Left lung (tissue), 10 donors: ENCODE results near the gene PKD2. TPM values are rescaled to one million over a fixed set of nuclear protein-coding genes. Genes with fewer than 3 reads are reported as not detected.

Experiments used
- ATAC-seq: fragments of 200-7000 bp; cut with Tn5 transposase; one replicate; pipeline ENCODE4 v1.9.1; 2020; ENCODE audit warnings: moderate library complexity
- DNase-seq, 4 donors: peaks; one replicate each; pipeline ENCODE4 v3.0.0-alpha.2; 2013 to 2020
- H3K27ac ChIP-seq, 2 donors: fragments of 200-600 bp; sonication (generic) in 1 of 2; one replicate each; pipeline versions ENCODE4 v1.5.0 to v1.8.0; 2020 to 2021
- H3K27me3 ChIP-seq, 2 donors: fragments of 200-600 bp; sonication (generic) in 1 of 2; one replicate each; pipeline versions ENCODE4 v1.5.0 to v1.8.0; 2020 to 2021
- H3K36me3 ChIP-seq, 2 donors: fragments of 200-600 bp; sonication (generic) in 1 of 2; one replicate each; pipeline versions ENCODE4 v1.5.0 to v1.8.0; 2020 to 2021
- H3K4me1 ChIP-seq, 2 donors: fragments of 200-600 bp; one replicate each; pipeline ENCODE4 v1.8.0; 2021
- H3K4me3 ChIP-seq, 2 donors: fragments of 200-600 bp; sonication (generic) in 1 of 2; one replicate each; pipeline versions ENCODE4 v1.5.0 to v1.8.0; 2020 to 2021; ENCODE audit warnings: mild to moderate bottlenecking in 1 of 2
- H3K9me3 ChIP-seq, 2 donors: fragments of 200-600 bp; sonication (generic) in 1 of 2; one replicate each; pipeline versions ENCODE4 v1.5.0 to v1.8.0; 2020 to 2021
- CTCF ChIP-seq, 2 donors: fragments of 200-600 bp; sonication (generic) in 1 of 2; IDR thresholded peaks; one replicate each; pipeline versions ENCODE4 v1.5.0 to v1.8.0; 2021; ENCODE audit warnings: antibody characterized with exemption in 2 of 2
- intact Hi-C, 2 donors: fragments of 100-400 bp; cut with DNase I; formaldehyde crosslinking; loops; one replicate each; pipeline versions ENCODE4 v1.11.2 to v1.14.2; 2022
- polyA plus RNA-seq, 6 donors: library from polyadenylated mRNA; unstranded; fragments of 120-200 nt; gene quantifications; one replicate each; pipeline ENCODE4 v1.2.1, GENCODE V29; 2013; ENCODE audit not compliant: insufficient read length in 6 of 6
- total RNA-seq, 2 donors: library from RNA; stranded (reverse); fragmentation: NEBNext Ultra II Directional; extraction: Animal tissue kit (Norgen Biotek cat#: 25700); gene quantifications; one replicate each; pipeline ENCODE4 v1.2.1, GENCODE V29; 2021
- donor health status: DM: no; HTN: yes; CAD: no.
- donor health status: DM: no; HTN: no; CAD: no.

Gene PKD2
- total and polyA plus RNA-seq, 8 donors, result 22.6 to 72.4 (median 62.0) TPM

GRCh38 chr4:88037936-88038335 lies 30.5 kb downstream of the PKD2 start:
- intact Hi-C loops, result no loop called here
- no peaks in the 10 kb centered on the region for H3K9me3 ChIP-seq

GRCh38 chr4:88040707-88041106 lies 33.3 kb downstream of the PKD2 start:
- H3K27me3 ChIP-seq, result no peaks in the 10 kb centered on the region
- H3K4me1 ChIP-seq, result peaks cover 0 to 5% of the 10 kb centered on the region in 2 donors
- intact Hi-C loops, result no loop called here
- H3K36me3 ChIP-seq, result peaks cover 0 to 82% of the 10 kb centered on the region in 2 donors
- no peak for DNase-seq
- no peak overlapping the region for H3K27ac ChIP-seq
- no peaks in the 10 kb centered on the region for H3K9me3 ChIP-seq
- no peak for ATAC-seq
- no peak for TF ChIP-seq CTCF (IDR thresholded peaks at IDR 0.05)
- no peak overlapping the region for H3K4me3 ChIP-seq

More at GRCh38 chr4:88037936-88038335, 30.5 kb downstream of the PKD2 start:
- Histone ChIP-seq H3K36me3 (peaks cover 0 to 76% of the 10 kb centered on the region in 2 donors), H3K27ac (no peak overlapping the region), H3K4me3 (no peak overlapping the region), H3K27me3 (no peaks in the 10 kb centered on the region), H3K4me1 (no peaks in the 10 kb centered on the region)
- ATAC-seq, result no peak
- no peak for DNase-seq
- TF ChIP-seq CTCF (IDR thresholded peaks at IDR 0.05), result no peak

GRCh38 chr4:88041626-88042025 lies 34.2 kb downstream of the PKD2 start:
- H3K36me3 ChIP-seq, result peaks cover 0 to 80% of the 10 kb centered on the region in 2 donors
- intact Hi-C loops, result no loop called here
- peaks cover 0 to 5% of the 10 kb centered on the region in 2 donors for H3K4me1 ChIP-seq
- no peak overlapping the region for H3K4me3 ChIP-seq
- H3K9me3 ChIP-seq, result no peaks in the 10 kb centered on the region
- no peak overlapping the region for H3K27ac ChIP-seq
- TF ChIP-seq CTCF (IDR thresholded peaks at IDR 0.05), result no peak
- no peak for ATAC-seq
- H3K27me3 ChIP-seq, result no peaks in the 10 kb centered on the region
- DNase-seq, result no peak

- DNase-seq, result no peak
- intact Hi-C loops, result no loop called here
- Histone ChIP-seq H3K27me3 (no peaks in the 10 kb centered on the region), H3K9me3 (no peaks in the 10 kb centered on the region), H3K4me3 (no peak overlapping the region), H3K36me3 (peaks cover 0 to 80% of the 10 kb centered on the region in 2 donors), H3K27ac (no peak overlapping the region), H3K4me1 (peaks cover 0 to 5% of the 10 kb centered on the region in 2 donors)
- ATAC-seq, result no peak
- TF ChIP-seq CTCF (IDR thresholded peaks at IDR 0.05), result no peak
Observed at GRCh38 chr4:88043001-88043400, 35.6 kb downstream of the PKD2 start.

GRCh38 chr4:88043586-88044340 lies 36.3 kb downstream of the PKD2 start:
- Histone ChIP-seq H3K4me1 (peaks cover 0 to 5% of the 10 kb centered on the region in 2 donors), H3K36me3 (peaks cover 0 to 79% of the 10 kb centered on the region in 2 donors), H3K9me3 (no peaks in the 10 kb centered on the region), H3K4me3 (no peak overlapping the region), H3K27ac (no peak overlapping the region), H3K27me3 (no peaks in the 10 kb centered on the region)
- TF ChIP-seq CTCF (IDR thresholded peaks at IDR 0.05), result no peak
- DNase-seq (no peak), ATAC-seq (no peak)
- intact Hi-C loops, result no loop called here
